ENCODE data around the gene TLR1. TPM values are rescaled to one million over a fixed set of nuclear protein-coding genes. Genes with fewer than 3 reads are reported as not detected.

The TLR1 gene
- total and polyA plus RNA-seq, 2 donors from 2014 or later = 1.8 to 18.0 TPM

DNA sequence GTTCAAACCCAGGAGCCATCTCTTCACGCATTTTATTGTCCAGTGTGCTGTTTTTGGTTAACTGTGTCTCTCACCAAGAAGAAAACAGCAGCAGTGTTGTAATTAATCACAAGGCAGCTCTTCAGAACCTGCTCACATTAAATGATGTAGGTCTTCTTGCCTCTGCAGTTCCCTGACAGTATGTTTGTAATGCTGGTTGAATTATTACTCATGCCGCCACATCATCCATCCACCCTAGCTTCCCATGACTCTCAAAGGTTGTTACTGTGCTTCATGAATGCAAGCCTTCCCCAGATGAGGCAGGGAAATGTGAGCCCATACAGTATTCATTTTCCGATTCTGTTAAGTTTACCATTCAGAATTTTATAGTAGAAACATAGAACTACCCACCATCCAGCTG is 39.2 kb downstream of the TLR1 start:
- Histone ChIP-seq H3K9me3 (ENCODE audit: control insufficient read depth in 2 of 3, insufficient read depth in 1 of 3, low read length in 3 of 3) (no peaks in the 10 kb centered on the region), H3K9ac (ENCODE audit: low read length in 3 of 3) (no peak overlapping the region), H3K36me3 (ENCODE audit: control insufficient read depth in 2 of 3, insufficient read depth in 3 of 3, low read length in 3 of 3) (no peaks in the 10 kb centered on the region), H3K27ac (ENCODE audit: low read depth in 2 of 2, low read length in 2 of 2) (no peak overlapping the region), H3K4me3 (ENCODE audit: low read length in 3 of 3) (no peak overlapping the region), H3K27me3 (ENCODE audit: control insufficient read depth, insufficient read depth, low read length) (no peaks in the 10 kb centered on the region), H3K4me1 (ENCODE audit: control insufficient read depth in 2 of 3, insufficient read depth in 2 of 3, low read depth in 1 of 3, low read length in 3 of 3) (no peaks in the 10 kb centered on the region)
- FAIRE-seq = no peak
- intact Hi-C loops (cut with DNase I) = no loop called here
- no peak for TF ChIP-seq CTCF (IDR thresholded peaks at IDR 0.05; ENCODE audit: borderline replicate concordance, extremely low read depth, insufficient read depth)
- no peak for DNase-seq

DNA sequence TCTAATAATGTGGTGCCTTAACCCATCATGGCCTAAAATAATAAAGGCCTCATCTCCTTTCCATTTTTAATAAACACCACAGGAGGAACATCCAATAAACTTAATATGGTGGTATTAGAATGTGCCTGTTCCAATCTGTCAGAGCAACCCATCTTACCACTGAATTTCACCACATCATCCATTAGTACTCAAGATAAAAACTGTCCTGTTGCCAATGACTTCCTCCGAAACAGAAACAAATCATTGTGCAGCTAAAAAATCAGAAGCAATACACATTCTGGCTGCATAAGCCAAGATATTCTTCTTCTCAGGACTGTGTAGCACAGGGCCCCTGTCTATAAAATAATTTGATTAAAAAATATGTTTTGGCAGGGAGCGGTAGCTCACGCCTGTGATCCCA is 40.3 kb downstream of the TLR1 start:
- no peak for TF ChIP-seq CTCF (IDR thresholded peaks at IDR 0.05; ENCODE audit: borderline replicate concordance, extremely low read depth, insufficient read depth)
- FAIRE-seq (no peak), DNase-seq (no peak)
- H3K4me1 ChIP-seq (ENCODE audit: control insufficient read depth in 2 of 3, insufficient read depth in 2 of 3, low read depth in 1 of 3, low read length in 3 of 3) = no peaks in the 10 kb centered on the region
- H3K9ac ChIP-seq (ENCODE audit: low read length in 3 of 3) = no peak overlapping the region
- H3K36me3 ChIP-seq (ENCODE audit: control insufficient read depth in 2 of 3, insufficient read depth in 3 of 3, low read length in 3 of 3) = no peaks in the 10 kb centered on the region
- no peaks in the 10 kb centered on the region for H3K9me3 ChIP-seq (ENCODE audit: control insufficient read depth in 2 of 3, insufficient read depth in 1 of 3, low read length in 3 of 3)
- H3K27me3 ChIP-seq (ENCODE audit: control insufficient read depth, insufficient read depth, low read length) = no peaks in the 10 kb centered on the region
- intact Hi-C loops (cut with DNase I) = no loop called here
- H3K27ac ChIP-seq (ENCODE audit: low read depth in 2 of 2, low read length in 2 of 2) = no peak overlapping the region
- H3K4me3 ChIP-seq (ENCODE audit: low read length in 3 of 3) = no peak overlapping the region

DNA sequence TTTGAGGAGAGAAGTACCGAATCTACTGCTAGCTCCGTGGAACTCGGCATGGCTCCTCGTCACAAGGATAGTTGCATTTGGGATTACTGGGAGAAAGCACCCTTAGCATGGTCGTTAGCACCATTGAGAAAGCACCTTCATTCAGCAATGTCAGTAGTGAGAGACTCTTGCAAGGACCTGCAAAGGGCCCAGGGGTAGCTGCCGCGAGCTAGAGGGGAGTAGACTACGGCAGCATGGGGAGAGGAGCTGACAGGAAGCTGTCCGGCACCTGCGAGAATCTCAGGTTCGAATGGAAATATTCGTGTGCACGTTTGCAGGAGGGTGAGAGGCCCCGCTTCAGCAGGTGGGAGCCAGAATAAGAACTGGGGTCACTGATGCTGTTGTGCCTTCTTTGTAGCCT is 42.0 kb downstream of the TLR1 start:
- intact Hi-C loops (cut with DNase I) = no loop called here
- DNase-seq = no peak
- Histone ChIP-seq H3K4me1 (ENCODE audit: control insufficient read depth in 2 of 3, insufficient read depth in 2 of 3, low read depth in 1 of 3, low read length in 3 of 3) (no peaks in the 10 kb centered on the region), H3K27ac (ENCODE audit: low read depth in 2 of 2, low read length in 2 of 2) (no peak overlapping the region), H3K36me3 (ENCODE audit: control insufficient read depth in 2 of 3, insufficient read depth in 3 of 3, low read length in 3 of 3) (no peaks in the 10 kb centered on the region), H3K27me3 (ENCODE audit: control insufficient read depth, insufficient read depth, low read length) (no peaks in the 10 kb centered on the region), H3K9ac (ENCODE audit: low read length in 3 of 3) (no peak overlapping the region), H3K9me3 (ENCODE audit: control insufficient read depth in 2 of 3, insufficient read depth in 1 of 3, low read length in 3 of 3) (no peaks in the 10 kb centered on the region), H3K4me3 (ENCODE audit: low read length in 3 of 3) (no peak overlapping the region)
- TF ChIP-seq CTCF (IDR thresholded peaks at IDR 0.05; ENCODE audit: borderline replicate concordance, extremely low read depth, insufficient read depth) = no peak
- FAIRE-seq = no peak

- H3K9ac ChIP-seq (ENCODE audit: low read length in 3 of 3) = no peak overlapping the region
- no peaks in the 10 kb centered on the region for H3K9me3 ChIP-seq (ENCODE audit: control insufficient read depth in 2 of 3, insufficient read depth in 1 of 3, low read length in 3 of 3)
- no peaks in the 10 kb centered on the region for H3K4me1 ChIP-seq (ENCODE audit: control insufficient read depth in 2 of 3, insufficient read depth in 2 of 3, low read depth in 1 of 3, low read length in 3 of 3)
- no peaks in the 10 kb centered on the region for H3K36me3 ChIP-seq (ENCODE audit: control insufficient read depth in 2 of 3, insufficient read depth in 3 of 3, low read length in 3 of 3)
- no peak for TF ChIP-seq CTCF (IDR thresholded peaks at IDR 0.05; ENCODE audit: borderline replicate concordance, extremely low read depth, insufficient read depth)
- no peak overlapping the region for H3K27ac ChIP-seq (ENCODE audit: low read depth in 2 of 2, low read length in 2 of 2)
- intact Hi-C loops (cut with DNase I) = no loop called here
- DNase-seq (no peak), FAIRE-seq (peak; percentile 98)
- H3K4me3 ChIP-seq (ENCODE audit: low read length in 3 of 3) = no peak overlapping the region
- no peaks in the 10 kb centered on the region for H3K27me3 ChIP-seq (ENCODE audit: control insufficient read depth, insufficient read depth, low read length)
These were observed 44.8 kb downstream of the TLR1 start for GRCh38 chr4:38759790-38760122.

All from kidney (tissue), 14 donors.